ENCODE results near the gene TERT.

Gene TERT

GRCh38 chr5:1255081-1255561 lies 39.7 kb downstream of the TERT start:
- no peak for DNase-seq

- no peak for DNase-seq
Observed at GRCh38 chr5:1254196-1254595, 40.7 kb downstream of the TERT start.

DNA sequence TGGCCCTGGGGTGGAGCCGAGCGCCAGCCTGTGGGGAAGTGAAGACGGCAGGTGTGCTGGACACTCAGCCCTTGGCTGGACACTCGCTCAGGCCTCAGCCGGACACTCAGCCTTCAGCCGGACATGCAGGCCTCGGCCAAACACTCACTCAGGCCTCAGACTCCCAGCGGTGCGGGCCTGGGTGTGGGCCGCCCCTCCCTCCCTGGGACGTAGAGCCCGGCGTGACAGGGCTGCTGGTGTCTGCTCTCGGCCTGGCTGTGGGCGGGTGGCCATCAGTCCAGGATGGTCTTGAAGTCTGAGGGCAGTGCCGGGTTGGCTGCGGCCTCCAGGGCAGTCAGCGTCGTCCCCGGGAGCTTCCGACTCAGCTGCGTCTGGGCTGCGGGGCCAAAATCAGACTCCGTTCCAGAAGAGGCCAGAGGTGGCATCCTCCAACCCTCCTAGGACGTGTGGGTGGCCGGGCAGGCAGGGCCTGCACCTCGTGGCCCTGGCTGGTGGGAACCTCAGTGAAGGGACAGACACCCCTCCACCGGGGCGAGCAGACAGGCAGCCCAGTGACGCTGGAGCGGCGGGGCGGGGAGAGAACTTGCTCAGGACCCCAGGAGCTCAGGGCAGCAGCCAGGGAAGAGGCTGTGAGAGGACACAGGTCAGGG lies 41.3 kb downstream of the TERT start:
- no peak for DNase-seq

- no peak for DNase-seq
Observed at GRCh38 chr5:1252681-1253080, 42.2 kb downstream of the TERT start.

GRCh38 chr5:1251678-1252580 lies 42.9 kb downstream of the TERT start:
- DNase-seq, result no peak

GRCh38 chr5:1249366-1250280 lies 45.2 kb downstream of the TERT start:
- DNase-seq, result no peak

DNA sequence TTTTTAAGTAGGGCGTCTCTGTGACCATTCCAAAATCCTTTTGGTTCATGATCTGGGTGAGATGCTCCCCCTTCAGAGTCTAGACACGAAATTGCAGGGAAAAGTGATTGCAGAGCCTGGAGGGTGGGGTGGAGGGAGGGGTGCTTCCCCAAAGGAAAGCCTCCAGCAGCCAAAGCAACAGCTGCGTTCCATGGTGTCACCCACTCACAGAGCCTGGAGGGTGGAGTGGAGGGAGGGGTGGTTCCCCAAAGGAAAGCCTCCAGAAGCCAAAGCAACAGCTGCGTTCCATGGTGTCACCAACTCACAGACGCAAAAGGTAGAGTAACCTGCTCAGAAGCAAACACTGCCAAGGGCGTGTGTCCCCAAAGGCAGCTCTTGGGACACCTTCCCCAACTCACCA lies 47.1 kb downstream of the TERT start:
- DNase-seq, result no peak

DNA sequence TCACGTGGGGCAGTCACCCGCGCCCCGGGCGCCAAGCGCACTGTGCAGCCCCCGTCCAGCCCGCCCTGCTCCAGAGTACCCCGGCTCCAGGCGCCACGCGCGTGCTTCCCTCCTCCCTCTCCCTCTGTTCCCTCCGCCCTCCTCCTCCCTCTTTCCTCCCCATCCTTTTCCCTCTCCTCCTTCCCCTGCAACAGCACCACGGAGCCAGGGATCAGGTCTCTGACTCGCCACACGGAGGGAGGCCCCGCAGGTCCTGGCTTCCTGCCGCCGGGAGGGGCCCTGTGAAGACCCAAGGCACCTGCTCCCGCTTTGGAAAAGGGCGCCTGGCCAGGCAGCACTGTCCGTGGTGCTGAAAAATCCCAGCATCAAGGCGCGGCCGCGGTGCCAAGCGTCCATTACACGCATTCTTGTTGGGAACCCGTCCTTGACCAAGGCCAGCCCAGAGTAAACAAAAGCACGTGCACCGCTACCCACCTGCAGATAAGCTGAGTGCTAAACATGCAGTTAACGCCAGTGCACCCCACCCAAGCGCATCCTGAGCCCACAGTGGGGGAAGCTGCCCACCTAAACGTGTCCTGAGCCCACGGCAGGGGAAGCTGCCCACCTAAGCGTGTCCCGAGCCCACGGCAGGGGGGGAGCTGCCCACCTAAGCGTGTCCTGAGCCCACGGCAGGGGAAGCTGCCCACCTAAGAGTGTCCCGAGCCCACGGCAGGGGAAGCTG lies 48.0 kb downstream of the TERT start:
- peak; percentile 45 for DNase-seq

DNA sequence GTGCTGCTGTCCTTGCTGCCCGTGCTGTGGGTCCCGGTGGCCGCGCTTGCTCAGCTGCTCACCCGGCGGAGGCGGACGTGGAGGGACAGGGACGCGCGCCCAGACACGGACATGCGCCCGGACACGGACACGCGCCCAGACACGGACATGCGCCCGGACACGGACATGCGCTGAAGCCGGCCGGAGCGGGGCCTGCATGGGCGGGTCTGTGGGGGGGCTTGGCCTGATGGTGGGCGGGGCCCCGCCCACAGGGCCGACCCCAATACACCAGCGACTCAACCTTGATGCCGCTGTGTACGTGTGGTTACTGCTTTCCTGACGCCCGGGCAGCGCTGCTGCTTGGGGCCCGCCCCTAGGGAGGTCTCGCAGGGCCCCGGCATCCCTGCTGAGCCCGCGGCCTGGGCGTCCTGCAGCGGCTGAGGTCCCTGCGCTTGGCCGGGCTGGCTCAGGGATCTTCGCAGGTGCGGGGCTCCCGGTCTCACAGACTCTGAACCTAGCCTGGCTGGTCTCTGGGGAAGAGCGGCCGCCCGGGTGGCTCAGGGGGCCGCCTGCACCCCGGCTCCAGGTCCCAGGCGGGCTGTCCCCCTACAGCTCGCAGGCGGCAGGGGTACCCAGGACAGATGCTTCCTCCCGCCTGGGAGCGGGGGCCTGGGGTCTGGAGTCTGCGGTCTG lies 48.8 kb downstream of the TERT start:
- no peak for DNase-seq

DNA sequence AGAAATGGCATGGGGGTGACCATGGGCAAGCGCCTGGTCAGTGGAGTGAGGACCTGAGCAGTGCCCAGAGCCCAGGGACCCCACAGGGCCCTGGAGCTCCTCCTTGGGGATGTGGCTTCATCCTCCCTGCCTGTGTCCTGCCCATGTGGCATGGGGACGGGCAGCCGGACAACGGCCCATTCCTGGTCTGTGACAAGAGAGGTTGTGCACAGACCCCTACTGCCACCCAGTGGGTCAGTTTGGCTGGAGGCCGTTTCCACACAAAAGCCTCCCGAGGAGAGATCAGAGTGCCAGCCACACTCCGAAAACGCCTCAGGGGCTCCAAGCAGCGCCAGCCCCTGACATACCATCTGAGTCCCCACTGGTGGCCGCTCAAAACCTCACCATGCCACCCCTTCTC lies 49.9 kb downstream of the TERT start:
- no peak for DNase-seq

DNA sequence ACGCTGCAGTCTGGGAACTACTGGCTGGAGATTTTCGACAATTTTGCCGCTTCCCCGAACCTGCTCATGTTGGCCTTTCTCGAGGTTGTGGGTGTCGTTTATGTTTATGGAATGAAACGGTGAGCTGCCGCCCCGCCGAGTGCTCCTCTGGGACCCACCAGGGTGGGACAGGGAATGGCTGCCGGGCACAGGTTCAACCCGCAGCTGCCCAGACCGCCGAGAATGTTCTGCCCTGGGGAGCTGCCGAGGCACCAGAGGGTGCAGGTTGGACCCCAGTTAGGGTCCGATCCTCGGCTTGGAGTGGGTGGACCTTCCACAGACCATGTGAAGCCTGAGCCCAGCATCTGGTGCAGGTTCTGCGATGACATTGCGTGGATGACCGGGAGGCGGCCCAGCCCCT lies 50.6 kb downstream of the TERT start:
- DNase-seq, result no peak

DNA sequence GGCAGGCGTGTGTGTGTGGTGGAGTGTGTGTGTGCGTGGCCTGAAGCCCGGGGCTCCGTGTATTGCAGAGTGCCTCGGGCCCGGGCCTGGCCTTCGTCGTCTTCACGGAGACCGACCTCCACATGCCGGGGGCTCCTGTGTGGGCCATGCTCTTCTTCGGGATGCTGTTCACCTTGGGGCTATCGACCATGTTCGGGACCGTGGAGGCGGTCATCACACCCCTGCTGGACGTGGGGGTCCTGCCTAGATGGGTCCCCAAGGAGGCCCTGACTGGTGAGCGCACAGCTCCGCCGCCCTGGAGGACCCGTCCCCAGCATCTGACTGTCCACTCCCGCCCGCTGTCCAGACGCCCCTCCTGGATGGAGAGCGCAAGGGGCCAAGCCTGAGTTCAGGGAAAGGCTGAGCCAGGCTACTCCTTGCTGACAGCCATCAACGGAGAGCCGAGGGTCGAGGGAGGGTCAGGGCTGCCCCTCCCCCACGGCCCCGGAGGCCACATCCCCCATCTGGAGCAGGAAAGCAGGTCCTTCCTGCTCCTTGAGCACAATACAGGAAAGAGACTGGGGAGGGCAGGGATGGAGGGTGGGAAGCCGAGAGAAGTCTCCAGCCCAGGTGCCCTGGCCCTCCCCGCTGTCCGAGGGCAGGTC lies 51.3 kb downstream of the TERT start:
- DNase-seq, result no peak

DNA sequence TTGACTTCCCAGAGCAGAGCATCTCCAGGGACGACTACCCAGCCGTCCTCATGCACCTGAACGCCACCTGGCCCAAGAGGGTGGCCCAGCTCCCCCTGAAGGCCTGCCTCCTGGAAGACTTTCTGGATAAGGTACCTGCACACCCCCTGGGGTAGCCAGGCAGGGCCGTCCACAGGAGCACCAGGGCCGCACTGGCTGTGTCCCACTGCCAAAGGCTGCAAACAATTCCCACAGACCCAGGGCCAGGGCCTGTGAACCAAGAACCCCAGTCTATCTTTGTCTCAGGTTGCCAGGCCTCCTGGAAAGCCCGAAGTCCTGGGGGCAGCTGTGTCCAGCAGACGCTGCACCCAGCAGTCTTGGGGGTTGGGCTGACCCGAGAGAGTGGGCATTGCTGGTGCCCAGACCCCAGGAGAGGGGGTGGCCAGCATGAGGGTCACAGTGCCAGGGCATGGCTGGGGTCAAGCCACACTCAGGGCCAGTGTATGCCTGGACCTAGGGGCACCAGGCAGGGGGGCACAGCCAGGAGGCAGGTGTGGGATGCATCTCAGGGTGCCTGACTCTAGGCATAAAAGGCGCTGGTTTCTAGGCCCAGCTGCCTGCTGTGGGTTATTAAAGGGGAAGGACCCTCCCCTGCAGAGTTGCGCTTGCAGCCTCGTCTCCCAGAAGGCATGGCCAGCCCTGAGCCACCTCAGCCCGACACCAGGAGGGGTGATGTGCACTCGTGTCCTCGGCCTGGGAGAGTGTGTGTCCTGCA lies 52.0 kb downstream of the TERT start:
- no peak for DNase-seq

DNA sequence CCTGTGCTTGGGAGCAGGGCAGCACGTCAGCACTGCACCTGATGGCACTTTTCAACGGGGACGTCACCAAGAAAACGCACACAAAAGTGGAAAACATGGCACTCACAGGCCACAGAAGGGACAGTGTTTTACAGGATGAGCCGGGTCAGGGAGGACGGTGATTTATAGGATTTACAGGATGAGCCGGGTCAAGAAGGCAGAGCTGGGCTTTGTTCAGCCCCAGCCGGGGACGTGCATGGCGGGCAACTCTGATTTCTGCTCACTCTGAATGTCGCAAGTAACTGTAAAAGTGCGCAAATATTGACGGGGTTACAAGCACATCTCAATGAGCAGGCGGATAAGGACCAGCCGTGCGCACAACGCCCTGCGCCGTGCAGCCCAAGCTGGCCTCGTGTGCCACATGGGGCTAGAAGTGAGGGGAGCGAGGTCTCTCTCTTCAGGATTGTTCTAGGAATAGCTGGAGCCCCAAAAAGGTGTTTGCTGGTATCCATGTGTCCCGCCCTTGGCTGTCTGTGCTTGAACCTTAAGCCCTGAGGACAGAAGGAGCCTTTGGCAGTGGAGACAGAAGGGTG lies 53.3 kb downstream of the TERT start:
- no peak for DNase-seq

- DNase-seq, result no peak
Observed at GRCh38 chr5:1240496-1241260, 54.2 kb downstream of the TERT start.

- no peak for DNase-seq
Observed at GRCh38 chr5:1239505-1240251, 55.2 kb downstream of the TERT start.

- no peak for DNase-seq
Observed at GRCh38 chr5:1235838-1236237, 59.0 kb downstream of the TERT start.

- no peak for DNase-seq
Observed at GRCh38 chr5:1235379-1235778, 59.5 kb downstream of the TERT start.

DNA sequence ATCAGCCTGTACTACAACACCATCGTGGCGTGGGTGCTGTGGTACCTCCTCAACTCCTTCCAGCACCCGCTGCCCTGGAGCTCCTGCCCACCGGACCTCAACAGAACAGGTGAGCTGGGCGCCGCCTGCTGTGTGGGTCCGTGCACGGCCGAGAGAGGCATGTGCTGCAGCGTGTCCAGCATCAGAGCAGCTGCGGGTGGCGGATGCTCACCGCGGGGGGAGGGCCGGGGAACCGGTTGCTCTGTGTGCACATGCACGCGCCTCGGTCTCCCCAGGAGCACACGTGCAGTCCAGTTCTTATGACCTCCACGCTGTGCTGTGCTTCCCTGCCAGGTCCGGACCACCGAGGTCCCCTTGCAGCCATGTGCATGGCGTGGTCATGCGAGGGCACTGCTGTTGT lies 62.1 kb downstream of the TERT start:
- no peak for DNase-seq

Measured in NCI-H748 treated with DMSO at 0.1 percent for 48 hours (cell line).